GM11168 (cell line): Measurements from ENCODE around the gene ACOT13.
"Not testable (repeated sequence)": the region's sequence is repeated elsewhere in the genome, so short reads cannot be mapped to it uniquely, and the experiment has no call there.

Source experiments
- in situ Hi-C: fragments of 300-500 bp; cut with MboI; formaldehyde crosslinking; loops from one replicate; pipeline ENCODE4 v1.12.0; 2022; ENCODE audit warnings: low sequenced_read_pairs; ENCODE audit not compliant: unreplicated experiment

ACOT13 gene

GRCh38 chr6:24666641-24667377 lies at the start of gene ACOT13, which contains the start of gene TDP2:
Gene ACOT13, plus strand, starts transcription at chr6:24667077. Its CDS starts 187 bp downstream, at chr6:24667264.
Gene TDP2, minus strand, starts transcription at chr6:24666899. Its CDS starts 37 bp downstream, at chr6:24666862.
- in situ Hi-C loops: no loop called here

GRCh38 chr6:24619661-24620060 lies 47.2 kb upstream of the ACOT13 start:
- in situ Hi-C loops: no loop called here

- in situ Hi-C loops: no loop called here
Observed at GRCh38 chr6:24620637-24621036, 46.2 kb upstream of the ACOT13 start.

GRCh38 chr6:24621626-24622289 lies 45.1 kb upstream of the ACOT13 start:
- in situ Hi-C loops: no loop called here

GRCh38 chr6:24630856-24631505 lies 35.9 kb upstream of the ACOT13 start:
- in situ Hi-C loops: no loop called here

- in situ Hi-C loops: no loop called here
Observed at GRCh38 chr6:24631671-24632070, 35.2 kb upstream of the ACOT13 start.

- in situ Hi-C loops: no loop called here
Observed at GRCh38 chr6:24632573-24632972, 34.3 kb upstream of the ACOT13 start.

GRCh38 chr6:24636681-24637080 lies 30.2 kb upstream of the ACOT13 start:
- in situ Hi-C loops: no loop called here

- in situ Hi-C loops: no loop called here
Observed at GRCh38 chr6:24640166-24640565, 26.7 kb upstream of the ACOT13 start.

GRCh38 chr6:24640631-24641030 lies 26.2 kb upstream of the ACOT13 start:
- in situ Hi-C loops: not testable (repeated sequence)

- in situ Hi-C loops: no loop called here
Observed at GRCh38 chr6:24642061-24642460, 24.8 kb upstream of the ACOT13 start.

GRCh38 chr6:24643920-24644319 lies 23.0 kb upstream of the ACOT13 start:
- in situ Hi-C loops: no loop called here

- in situ Hi-C loops: no loop called here
Observed at GRCh38 chr6:24644377-24644776, 22.5 kb upstream of the ACOT13 start.

- in situ Hi-C loops: no loop called here
Observed at GRCh38 chr6:24646771-24647170, 20.1 kb upstream of the ACOT13 start.

- in situ Hi-C loops: no loop called here
Observed at GRCh38 chr6:24648276-24648675, 18.6 kb upstream of the ACOT13 start.

GRCh38 chr6:24649691-24650090 lies 17.2 kb upstream of the ACOT13 start:
- in situ Hi-C loops: no loop called here

GRCh38 chr6:24650365-24650764 lies 16.5 kb upstream of the ACOT13 start:
- in situ Hi-C loops: no loop called here

- in situ Hi-C loops: no loop called here
Observed at GRCh38 chr6:24655215-24655614, 11.7 kb upstream of the ACOT13 start.

GRCh38 chr6:24658573-24659560 lies 8.0 kb upstream of the ACOT13 start:
- in situ Hi-C loops: no loop called here

- in situ Hi-C loops: no loop called here
Observed at GRCh38 chr6:24659561-24659960, 7.3 kb upstream of the ACOT13 start.
